Fibroblast of skin of back (primary cell): ENCODE data around the gene TBC1D22A.
"Not testable (repeated sequence)": the region's sequence is repeated elsewhere in the genome, so short reads cannot be mapped to it uniquely, and the experiment has no call there.

ENCODE experiments used
- DNase-seq: peaks from one replicate; pipeline ENCODE4 v3.0.0-alpha.2; 2013

Gene TBC1D22A

DNA sequence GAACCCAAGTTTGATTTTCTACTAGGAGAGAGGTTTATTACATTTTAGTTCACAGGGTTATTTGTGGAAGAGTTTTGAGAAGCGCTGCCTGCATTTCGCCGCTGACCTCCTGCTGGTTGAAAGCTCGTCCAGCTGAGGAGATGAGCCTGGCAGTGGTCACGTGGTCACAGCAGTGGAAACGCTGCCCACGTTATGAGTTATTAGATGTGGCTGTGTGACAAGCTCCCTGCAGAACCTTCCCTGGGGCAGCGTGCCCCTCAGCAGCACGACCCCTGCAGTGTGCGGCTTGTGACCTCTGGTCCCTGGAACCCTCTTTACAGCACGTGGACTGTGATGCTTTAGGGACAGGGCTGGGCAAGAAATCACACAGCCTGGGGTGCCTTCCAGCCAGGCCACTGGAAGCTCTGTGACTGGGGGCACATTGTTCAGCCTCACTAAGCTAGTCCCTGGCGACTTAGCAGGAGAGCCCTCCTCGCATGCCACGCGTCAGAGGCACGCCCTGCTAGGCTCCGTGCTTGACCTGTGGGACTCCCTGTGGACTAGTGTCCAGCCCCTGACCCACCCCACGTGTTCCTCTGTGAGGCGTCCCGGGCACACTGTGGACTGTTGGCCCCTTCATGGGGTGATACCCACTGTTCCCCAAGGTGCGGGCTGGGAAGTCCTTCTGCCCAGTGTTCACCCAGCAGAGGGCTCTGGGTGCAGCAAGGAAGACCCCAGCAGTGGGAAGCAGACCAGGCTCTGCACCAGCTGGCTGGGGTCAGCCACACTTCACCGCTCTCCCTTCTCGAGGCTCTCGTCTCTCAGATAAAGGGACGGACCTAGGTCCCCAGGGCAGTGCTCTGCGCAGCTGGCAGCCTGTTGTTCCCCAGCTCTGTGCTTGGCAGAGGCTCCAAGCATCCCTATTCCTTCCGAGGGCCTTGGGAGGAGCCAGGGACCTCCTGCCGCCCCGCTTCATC is 349.5 kb downstream of the TBC1D22A start:
- DNase-seq, result no peak

DNA sequence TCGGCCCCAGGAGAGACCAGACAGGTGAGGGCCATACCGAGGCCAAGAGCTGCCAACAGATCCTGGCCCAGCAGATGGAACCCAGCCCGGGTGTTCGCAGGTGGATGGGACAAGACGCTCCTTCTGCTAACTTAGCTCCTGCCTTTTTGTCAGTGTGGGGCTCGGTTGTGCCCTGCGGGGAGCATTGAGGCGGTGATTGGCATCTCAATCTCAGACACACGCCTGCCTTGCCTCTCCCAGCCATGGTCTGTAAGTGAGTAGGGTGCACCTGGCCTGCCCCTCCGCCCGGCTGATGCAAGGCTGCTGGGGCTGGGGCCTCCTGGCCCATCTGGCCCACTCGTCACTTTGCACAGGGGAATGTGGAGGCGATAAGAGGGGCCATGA is 350.1 kb downstream of the TBC1D22A start:
- DNase-seq, result no peak

DNA sequence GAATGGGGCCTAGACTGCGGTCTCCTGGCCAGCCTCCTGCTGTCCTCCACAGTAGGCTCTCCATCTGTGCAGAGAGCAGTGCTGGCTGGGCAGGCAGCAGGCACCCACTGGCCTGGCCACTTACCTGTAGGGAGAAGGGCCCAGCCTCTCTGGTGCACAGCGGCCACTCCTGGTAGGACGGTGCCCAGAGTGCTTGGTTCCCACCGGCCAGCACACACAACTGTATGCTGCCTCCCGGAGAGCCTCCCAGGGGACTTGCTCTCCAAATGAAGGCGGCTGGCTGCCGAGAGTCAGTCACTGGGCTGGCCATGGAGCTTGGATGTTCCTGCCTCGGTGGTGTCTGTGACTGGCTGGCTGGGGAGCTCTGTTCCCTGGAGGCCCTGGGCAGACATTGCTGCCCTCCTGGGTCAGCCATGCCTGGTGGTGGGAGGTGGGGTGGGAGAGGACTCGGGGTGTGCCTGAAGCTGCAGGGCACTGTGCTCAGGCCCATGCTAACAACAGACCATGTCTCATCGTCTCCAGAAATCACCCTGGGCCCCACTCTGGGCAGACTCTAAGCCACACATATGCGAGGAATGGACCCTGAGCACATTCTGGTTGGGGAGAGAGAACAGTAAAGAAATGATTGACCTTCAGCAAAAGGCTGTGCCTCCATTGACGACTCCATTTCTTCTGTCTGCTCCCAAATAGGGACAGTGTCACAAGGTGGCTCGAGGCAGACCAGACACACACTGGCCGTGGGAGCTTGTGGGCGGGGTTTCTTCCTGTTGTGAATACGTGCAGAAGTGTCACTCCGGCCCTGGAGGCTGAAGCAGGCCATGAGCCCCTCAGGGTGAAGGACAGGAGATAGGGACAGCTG is 350.8 kb downstream of the TBC1D22A start:
- DNase-seq, result no peak

GRCh38 chr22:47113853-47114415 is 351.5 kb downstream of the TBC1D22A start:
- no peak for DNase-seq

GRCh38 chr22:47114813-47115517 is 352.5 kb downstream of the TBC1D22A start:
- DNase-seq, result no peak

DNA sequence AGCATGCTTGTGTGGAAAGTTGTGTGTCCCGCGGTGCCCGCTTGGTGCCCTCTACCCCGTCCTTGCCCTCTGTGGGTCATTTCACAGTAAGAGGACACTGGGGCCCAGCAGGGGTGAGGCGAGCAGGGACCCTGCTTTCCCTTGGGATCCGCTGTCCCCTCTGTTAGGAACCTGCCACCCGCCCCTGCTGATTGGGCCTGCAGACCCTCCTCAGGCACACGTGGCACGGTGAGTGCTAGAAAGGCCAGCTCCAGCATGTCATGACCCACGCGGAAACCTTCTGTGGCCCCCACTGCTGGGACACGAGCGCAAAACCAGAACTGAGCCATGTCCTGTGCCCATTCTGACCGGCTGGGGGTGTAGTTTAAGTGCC is 353.1 kb downstream of the TBC1D22A start:
- no peak for DNase-seq

DNA sequence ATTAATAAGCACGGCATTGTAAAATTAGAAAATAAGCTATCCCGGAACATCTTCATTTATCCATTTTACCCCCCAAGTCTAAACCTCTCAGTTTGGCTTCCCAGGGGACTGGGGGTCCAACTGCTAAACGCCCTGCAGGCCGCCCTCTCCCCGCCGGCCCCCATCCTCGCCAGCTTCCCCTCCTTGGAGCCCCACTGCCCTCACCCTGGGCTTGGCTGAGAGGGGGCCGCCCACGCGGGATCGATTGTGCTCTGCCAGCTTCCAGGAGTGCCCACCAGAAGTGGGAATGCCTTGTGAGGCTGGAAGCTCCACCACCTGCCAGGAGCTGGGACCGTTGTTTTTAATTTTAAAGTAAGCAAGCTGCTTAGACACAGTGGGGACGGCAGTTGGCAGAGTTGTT is 353.5 kb downstream of the TBC1D22A start:
- no peak for DNase-seq

GRCh38 chr22:47116426-47117341 is 354.2 kb downstream of the TBC1D22A start:
- DNase-seq, result no peak

GRCh38 chr22:47117442-47117841 is 355.0 kb downstream of the TBC1D22A start:
- DNase-seq, result not testable (repeated sequence)

GRCh38 chr22:47119181-47119580 is 356.7 kb downstream of the TBC1D22A start:
- DNase-seq, result no peak

- DNase-seq, result no peak
These were observed 357.9 kb downstream of the TBC1D22A start for GRCh38 chr22:47120399-47120798.

DNA sequence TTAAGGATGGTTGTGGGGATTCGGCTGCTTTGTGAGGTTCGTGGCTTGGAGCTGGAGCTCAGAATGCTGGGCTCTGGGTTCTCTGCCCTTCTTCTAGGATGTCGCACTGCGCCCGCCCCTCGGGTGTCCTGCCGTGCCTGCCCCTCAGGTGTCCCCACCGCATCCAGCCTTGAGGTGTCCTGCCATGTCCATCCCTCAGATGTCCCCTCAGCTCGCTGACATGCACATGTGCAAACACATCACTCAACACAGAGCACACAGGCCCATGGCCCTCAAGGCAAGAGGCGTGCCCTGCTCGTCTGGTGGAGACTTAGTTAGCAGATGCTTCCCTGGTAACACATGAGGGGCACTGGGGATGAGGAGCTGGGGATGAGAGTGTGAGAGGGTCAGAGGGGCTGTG is 359.3 kb downstream of the TBC1D22A start:
- no peak for DNase-seq

- no peak for DNase-seq
These were observed 360.1 kb downstream of the TBC1D22A start for GRCh38 chr22:47122441-47123000.

GRCh38 chr22:47123006-47123826 is 360.8 kb downstream of the TBC1D22A start:
- DNase-seq, result no peak

DNA sequence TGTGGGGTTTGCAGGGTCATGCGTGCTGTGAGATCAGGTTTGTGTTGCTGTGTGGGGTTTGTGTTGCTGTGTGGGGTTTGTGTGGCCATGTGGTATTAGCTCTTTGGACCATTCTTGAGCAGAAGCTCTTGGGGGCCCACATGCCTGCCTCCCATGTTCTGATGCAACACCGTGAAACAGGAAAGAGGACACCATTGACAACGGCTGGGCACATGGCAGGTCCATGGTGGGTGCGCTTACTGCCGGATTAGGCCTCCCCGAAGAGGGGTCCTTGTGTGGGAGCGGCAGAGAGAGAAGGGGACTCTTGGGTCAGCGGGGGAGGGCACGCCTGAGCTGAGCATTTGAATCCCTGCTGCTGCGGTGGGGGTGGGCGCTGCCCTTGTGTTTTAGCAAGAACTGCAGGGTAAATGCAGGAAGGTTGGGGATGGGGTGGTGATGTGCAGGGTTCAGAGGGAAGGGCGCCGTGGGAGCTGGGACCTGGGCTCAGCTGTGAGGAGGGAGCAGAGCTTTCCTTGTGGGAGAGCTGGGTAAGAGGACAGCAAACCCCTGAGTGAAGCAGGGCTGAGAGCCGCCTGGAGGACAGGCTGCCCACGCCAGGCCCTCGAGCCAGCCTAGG is 361.5 kb downstream of the TBC1D22A start:
- no peak for DNase-seq

DNA sequence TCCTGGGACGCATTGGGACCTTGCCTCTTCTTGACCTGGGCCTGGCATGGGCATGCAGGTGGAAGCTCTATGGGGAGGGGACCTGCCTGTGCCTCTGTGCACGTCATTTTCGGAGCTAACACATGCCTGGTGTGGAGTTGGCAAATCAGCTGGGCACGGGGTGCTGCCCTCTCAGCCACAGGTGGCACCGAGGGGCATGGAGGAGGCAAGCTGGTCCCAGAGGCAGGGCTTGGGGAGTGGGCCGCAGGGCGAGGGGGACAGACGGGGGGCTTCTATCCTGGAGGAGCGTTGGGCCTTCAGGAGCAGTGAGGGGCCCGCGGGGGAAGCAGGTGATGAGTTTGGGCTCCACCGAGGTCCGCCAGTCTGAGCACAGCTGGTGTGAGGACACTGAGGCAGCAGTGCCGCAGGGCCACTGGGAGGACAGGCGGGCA is 362.0 kb downstream of the TBC1D22A start:
- DNase-seq, result no peak

- peak; percentile 9 for DNase-seq
These were observed 362.5 kb downstream of the TBC1D22A start for GRCh38 chr22:47124961-47125360.

GRCh38 chr22:47125603-47126002 is 363.2 kb downstream of the TBC1D22A start:
- no peak for DNase-seq

DNA sequence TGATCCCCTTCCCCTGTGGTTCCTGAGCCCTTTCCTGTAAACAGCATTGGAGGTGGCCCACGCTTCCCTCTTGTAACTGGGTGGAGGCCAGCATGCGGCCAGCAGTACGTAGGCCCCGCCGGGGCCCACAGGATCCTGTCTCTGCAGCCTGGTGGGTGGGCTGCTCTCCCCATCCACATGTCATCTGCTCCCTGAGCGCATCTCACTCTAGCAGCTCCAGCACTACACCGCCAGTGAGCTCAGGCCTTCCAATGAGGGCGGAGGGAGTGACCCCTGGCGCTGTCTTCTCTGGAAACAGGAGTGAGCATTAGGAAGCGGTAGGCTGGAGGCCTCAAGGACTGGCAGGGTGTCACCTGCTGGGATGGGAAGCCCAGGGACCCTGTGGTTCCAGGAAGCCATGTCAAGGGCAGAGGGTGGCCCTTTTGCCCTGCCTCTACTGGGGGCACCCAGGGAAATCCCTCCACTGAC is 363.9 kb downstream of the TBC1D22A start:
- DNase-seq, result no peak
